IPS-NIHi7 (cell line): Measurements from ENCODE around the gene RAD51.

ENCODE experiments used
- DNase-seq: peaks from one replicate; pipeline ENCODE4 v3.0.0; 2012; ENCODE audit warnings: mixed read lengths; ENCODE audit errors: extremely low spot score

The RAD51 gene

DNA sequence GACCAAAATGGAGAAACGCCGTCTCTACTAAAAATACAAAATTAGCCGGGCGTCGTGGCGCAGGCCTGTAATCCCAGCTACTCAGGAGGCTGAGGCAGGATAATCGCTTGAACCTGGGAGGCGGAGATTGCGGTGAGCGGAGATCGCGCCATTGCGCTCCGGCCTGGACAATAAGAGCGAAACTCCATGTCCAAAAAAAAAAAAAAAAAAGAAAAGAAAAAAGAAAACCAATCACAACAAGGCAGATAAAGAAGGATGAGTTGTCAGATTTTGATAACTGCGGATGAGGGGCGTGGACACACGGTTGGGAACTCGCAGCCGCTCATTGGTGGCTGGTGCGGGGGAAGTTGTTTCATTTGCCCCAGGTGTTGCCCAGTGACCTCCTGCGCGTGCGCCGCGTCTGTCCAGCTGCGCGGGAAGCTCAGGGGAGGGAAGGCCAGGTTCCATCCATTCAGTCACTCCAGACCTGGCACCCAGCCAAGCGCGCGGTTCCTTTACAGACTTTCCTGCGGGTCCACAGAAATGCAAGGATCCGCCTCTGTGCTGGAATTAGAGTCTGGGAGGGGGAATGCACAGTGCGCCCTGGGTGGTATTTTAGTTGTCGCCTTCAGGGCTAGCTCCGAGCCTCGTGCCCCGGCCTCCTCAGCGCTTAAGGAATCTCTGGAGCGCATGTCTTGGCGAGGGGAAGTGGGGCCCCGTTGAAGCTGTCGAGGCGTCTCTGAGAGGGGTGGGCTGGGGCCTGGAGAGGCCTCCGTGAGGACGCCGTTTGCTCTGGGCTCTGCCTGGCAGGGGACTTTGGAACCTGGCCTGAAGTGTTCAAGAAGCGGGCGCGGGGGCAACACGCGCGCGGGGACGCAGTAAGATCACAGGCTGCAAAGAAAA, 68.2 kb downstream of the RAD51 start:
- no peak for DNase-seq

DNA sequence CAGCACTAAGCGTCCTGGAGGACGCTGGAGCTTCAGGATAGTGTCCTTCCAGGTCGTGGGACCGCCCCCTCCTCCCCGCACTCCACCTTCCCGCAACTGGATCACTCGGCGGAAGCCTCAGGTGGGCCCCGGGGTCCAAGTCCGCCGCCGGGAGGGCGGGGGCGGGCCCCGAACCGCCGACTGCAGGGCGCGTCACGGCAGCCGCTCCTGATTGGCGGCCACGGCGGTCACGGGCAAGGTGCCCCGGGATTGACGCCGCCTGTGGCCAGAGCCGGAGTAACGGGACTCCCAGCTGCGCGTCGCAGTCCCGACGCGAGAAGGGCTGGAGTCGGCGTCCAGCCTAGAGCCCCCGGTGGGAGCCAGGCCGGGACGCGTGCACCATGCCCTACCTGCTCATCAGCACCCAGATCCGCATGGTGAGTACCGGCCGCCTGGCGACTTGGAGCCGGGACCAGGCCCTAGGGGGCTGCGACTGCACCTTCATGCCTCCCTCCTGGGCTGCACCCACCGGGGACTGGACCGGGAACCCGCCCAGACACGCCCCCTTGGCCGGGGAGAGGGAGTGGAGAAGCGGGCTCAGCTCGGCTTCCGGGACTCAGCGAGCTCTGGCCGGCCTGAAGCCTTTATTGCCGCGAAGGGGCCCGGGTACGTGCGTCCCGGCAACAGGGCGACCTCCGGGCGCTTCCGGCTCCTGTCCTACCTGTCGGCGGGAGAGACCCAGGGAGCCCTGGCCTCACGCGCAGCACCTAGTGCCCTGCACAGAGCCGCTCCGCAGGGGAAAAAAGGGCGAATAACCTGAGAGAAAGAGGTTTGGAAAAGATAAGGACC, 69.0 kb downstream of the RAD51 start, which contains the start of gene GCHFR:
Gene GCHFR (plus strand): TSS at position 268 of the 828 bp plus-strand sequence. CDS start 113 bp downstream, at position 381.
- peak; percentile 85 for DNase-seq

DNA sequence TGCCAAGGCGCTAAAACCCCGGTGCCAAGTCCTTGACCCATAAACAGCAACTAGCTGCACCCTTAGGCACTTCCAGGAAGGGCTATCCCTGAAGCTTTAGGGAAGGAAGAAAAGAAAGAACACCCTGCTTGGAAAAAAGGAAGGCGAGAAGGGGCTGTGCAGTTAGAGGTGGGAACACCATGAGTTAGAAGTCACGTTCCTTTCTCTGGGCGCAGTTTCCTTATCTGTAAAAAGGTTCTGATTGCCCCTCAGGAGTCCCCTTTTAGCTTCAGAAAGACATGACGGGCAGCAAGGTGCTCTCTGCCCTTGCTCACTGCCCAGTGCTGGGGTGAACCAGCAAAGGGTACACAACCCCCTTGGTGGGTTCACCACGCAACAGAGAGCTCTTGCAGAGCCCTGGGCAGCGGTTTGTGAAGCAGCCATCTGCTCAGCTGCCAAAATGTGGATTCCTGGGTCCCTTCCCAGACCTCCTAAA, 69.7 kb downstream of the RAD51 start:
- no peak for DNase-seq

DNA sequence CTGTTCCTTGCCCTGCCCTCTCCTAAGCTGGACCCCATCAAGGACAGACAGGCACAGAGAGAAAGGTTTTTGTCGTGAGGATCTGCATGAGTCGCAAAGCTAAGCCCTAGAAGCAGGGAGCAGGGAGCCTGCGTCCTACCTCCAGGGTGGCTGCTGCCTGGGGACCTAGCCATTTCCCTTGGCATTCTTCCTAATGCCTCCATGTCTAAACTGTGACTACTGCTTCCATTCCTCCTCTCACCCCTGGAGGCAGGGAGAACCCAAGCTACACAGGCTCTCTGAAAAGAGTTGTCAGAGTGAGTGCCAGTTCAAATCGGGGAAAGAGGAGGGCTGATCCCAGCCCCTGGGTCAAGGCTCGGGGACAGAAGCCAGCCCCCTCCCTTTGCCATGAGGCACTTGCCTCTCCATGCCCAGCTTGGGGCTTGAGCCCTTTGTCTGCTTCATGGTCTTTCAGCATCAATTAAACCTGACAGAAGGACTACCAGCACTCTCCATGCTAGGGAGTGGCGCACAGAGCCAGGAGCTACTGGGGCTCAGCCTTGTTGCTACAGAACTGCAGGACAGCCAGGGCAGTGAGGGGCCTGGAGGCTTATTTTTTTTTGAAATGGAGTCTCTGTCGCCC, 71.3 kb downstream of the RAD51 start:
- no peak for DNase-seq

DNA sequence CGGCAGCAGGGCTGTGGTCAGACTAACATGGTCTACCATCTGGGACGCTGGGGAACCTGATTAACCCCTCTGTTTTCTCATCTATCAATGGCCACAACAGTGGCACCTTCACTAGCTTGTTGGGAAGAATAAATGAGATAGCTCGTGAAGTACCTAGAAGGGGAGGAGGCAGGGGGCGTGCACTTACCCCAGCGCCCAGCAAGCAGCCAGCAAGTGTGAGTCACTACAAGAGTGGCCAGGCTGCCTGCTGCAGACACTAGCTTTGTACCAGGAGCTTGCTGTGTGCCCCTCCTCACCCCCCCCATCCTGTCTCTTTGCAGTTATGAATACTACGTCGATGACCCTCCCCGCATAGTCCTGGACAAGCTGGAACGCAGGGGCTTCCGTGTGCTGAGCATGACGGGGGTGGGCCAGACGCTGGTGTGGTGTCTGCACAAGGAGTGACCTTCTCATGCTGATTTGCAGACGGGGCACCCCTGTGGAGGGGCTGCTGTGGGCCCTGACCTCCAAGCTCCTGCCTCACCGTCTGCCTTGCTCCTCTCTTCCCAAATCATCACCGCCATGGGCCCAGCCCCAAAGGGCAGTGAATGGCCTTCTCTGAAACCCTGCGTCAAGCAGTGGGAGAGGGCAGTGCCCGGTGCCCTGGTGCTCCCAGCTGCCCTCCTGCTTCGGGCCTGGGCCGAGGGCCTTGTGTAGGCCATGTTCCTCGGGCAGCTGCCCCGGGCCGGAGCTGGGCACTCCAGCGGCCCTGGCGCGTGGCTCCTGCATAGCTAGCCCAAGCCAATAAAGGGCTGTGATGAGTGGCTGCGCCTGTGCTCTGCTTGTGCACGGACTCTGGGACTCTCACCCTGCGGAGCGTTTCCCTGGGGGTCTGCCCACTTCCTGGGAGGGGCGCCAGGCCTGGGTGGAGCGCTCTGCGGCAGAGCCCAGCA, 72.2 kb downstream of the RAD51 start:
- DNase-seq: peak; percentile 55

DNA sequence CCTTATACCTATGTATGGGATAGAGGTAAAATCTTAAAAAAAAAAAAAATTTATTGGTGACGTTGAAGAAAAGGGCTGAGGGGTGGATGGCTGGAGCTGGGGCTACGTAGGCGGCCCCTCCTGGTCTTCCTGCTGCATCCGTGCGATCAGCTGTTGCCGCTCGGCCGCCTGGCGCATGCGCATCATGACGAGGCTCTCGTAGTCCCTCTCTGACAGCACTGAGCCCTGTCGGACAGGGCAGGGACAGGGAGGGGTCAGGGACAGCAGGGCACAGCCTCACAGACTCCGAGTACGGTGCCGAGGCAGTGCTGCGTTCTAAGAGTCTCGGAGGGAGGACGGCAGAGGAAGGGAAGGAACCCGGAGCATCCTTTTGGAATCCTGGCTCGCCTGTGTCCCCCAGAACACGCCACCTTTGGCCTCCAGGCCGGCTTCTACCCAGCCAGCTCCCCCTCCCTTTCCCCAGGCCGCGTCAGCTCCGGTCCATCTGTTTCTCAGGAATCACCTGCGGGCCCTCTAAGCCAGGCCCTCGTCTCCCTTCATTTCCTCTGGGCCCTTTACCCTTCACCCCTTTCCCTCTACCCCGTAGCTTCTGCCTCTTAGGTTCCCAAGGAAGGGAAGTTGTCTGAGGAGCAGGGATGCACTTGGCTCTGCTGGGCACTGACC, 73.0 kb downstream of the RAD51 start:
- DNase-seq: no peak

DNA sequence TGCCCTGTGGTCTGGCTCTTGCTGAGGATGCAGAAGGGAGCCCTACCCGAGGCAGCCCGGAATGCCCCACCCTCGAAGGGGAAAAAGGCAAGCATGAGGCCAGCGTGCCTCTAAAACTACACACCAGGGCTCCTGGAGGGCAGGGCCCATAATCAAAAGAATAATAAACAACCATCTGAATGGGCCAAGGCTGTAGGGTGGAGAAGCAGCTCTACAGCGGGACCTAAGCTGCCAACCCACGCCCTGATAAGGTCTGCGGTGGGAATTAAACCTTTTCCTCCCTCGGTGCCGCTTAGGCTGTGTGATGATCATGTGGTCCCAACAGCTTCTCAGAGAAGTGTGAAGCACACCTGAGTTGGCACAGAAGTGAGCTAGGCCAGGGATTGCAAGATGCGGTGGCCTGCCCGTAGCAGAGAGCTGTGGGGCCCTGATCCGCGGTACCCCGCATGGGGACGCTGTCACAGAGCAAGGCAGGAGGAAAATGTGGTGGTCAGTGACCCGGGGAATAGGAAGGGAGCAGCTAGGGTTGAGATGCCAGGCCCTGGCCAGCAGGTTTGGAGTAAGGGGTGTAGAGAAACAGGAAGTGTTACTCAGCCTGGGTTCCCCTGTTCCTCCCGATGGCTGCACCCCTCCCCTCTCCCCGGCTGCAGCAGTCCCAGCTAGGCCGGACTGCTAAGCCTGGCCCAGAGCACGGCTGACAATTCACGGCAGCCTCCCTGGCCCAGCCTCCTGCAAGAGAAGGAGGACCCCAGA, 73.7 kb downstream of the RAD51 start:
- DNase-seq: no peak

DNA sequence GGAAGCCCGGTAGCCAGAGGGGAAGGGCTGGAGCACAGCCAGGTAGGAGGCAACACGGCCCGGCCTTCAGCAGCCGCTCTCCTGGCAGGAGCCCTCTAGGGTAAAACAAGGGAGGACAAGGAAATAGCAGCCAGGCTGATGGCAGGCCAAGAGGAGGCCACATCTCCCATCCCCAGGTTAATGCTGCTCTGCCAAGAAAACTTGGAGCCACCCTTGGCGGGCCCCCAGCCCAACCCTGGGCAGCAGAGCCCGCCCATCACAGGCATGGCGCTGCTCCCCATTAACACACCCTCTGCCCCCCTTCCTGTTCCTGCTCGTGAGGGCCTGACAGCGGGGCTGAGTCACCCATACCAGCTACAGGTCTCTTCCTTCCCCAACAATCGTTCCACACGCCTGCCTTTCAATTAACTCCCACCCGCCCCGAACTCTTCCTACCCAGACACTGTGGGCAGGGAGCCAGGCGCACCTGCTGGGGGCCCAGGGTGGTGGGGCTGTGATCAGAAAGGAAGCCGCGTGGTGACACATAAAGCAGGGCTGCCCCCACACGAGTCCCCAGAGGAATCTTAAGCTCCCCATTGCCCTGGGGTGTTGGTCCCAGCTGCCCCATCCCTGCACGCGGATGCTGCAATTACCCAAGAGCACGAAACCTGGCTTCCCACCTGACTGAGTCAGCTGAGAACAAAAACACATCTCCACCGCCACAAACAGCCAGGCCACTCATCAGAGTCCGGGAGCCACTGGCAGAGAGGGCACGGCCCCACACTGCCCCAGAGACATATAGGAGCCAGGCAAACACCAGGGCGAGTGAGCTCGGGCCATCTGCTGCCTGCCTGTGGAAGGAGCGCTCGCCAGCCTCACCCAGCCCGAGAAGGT, 74.5 kb downstream of the RAD51 start, which contains the start of gene C15orf62:
Gene C15orf62 (plus strand): TSS at position 707 of the 873 bp plus-strand sequence. CDS start 516 bp downstream, outside the sequence.
- no peak for DNase-seq

DNA sequence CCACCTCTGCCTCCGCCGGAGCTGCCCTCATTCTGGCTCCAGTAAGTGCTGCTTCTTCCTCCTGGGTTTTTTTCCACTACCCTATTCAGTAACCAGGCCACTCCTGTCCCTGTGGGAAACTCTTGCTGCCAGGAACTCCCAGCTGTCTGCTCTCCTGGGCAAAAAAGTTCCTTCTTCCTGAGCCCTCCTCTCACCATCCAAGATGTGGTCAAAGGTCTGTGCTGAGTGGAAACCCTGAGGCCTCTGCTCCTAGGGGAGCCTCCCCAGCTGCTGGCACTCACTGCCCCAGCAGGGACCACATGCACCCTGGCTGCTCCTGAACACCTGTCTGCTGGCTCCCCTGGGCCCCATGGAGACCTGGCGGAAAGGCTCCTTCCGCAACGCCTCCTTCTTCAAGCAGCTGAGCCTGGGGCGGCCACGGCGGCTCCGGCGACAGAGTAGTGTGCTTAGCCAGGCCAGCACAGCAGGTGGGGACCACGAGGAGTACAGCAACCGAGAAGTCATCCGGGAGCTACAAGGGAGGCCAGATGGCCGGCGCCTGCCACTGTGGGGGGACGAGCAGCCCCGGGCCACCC, 75.3 kb downstream of the RAD51 start:
- DNase-seq: no peak

DNA sequence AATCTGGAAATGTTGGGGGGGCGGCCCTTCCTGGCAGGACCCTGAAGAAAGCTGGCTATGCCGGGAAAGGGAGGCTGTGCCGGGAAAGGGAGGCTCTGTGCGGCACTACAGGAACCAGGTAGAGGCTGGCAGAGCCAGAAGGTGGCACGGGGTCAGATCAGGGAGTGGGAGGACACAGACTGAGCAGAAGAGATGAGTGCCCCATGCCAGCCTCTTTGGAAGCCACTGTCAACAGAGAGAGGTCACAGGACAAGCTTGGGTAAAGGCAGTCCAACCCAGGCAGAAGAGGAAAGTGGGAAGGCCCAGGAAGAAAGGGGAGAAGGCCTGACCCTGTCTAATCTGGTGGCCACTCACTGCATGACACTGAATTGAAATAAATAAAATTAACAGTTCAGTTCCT, 76.3 kb downstream of the RAD51 start:
- DNase-seq: no peak

DNA sequence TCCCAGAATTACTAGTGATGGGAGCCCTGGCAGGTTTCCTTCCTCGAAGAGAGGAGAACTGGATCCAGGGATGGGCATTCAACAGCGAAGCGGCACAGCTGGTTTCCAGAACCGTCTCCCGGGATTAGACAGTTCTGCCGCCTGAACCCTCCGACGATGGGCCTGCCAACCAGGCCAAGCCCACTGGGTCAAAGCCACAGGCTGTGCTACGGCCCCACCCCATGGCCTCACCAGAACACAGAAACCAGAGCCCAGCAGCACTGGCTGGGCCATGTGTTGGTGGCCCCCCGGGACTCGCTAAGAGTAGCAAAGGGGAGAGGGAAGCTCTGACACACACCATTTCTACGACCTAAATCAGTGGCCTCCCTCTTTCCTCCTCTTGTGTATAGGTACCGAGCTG, 77.0 kb downstream of the RAD51 start:
- DNase-seq: no peak

DNA sequence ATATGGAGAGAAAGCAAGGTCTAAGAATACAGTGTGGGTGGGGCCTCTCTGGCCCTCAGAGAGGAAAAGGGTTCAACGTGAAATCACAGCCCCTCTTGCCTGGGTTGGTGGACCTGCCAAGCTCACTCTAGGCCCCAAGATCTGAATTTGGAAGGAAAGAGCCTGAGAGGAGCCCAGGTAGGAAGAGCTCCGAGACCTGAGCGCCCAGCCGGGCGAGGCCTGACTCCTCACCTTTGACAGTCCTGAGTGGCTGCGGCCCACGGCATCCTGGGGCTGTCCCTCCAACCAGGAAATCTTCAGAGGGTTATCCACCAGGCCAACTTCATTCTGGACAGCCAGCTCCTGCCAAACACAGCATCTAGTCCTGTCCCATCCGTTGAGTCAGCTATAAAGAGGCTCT, 78.5 kb downstream of the RAD51 start:
- DNase-seq: no peak

DNA sequence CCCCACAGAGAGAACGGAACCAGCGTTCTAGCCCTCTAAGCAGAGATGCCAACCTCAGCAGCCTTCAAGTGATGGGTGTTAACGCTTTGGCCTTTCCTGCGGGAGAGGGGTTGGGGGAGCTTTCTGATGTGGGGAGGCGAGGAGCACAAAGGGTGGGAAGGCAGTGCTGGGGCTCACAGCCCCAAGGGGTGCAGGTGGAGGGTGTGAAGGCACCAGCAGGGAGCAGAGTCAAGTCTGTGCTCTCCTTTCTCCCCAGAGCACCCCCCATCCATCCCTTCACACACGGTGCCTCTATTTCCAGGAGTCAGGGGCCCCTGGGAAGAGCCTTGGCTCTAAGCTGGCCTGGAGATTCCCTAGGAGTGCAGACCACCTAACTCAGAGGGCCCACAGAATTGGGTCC, 78.9 kb downstream of the RAD51 start:
- no peak for DNase-seq

DNA sequence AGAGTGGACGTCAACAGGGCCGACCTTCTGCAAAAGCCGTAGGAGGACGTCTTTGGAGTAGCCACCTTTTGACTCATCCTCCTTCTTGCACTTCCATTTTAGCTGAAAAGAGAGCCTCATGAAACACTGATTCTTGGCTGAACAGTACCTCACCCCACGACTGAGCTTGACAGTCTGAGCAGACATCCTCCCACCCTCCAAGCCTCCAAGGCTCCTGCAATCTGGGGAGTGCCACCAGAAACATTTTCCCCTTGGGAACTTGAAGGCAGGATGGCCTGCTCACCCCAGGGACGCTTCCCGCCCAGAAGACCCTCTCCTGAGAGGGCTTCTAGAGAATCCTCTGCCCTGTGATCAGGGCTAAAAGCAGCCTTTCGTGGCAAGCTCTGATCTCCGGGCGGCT, 80.0 kb downstream of the RAD51 start:
- no peak for DNase-seq

DNA sequence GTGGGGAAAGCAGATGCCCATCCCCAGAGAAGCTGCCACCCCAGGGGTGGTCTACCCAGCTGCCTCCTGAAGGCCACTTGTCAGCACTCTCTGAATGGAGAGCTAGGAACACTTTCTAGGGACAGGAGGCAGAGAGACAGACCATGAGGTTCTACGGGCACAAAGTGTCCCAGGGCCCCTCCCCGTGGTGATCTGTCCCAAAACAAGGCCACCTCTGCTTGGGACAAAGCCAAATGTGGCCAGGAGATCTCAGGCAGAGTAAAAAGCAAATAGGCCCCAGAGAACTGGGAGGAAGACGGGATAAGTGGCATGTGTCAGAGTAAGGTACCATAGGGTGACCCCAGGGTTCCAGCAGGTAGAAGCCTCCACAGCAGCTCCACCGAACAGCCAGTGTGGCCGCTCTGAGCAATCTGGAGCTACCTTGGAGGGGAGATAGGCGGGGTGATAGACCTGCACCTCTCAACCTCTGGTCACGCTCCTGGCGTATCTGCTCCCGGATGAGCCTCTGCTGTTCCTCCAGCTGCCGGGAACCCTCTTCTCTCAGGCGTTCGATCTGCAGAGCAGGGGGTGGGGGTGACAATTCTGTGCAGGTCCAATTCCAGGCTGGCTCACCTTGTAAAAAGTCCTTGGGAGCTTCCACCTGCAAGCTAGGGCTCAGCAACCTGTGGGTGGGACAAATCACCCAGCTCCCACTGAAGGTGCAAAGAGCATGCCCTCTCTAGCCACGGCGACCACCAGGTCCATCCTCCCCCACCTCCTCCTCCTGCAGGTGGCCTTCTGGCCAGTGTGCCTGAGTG, 81.0 kb downstream of the RAD51 start:
- DNase-seq: no peak

DNA sequence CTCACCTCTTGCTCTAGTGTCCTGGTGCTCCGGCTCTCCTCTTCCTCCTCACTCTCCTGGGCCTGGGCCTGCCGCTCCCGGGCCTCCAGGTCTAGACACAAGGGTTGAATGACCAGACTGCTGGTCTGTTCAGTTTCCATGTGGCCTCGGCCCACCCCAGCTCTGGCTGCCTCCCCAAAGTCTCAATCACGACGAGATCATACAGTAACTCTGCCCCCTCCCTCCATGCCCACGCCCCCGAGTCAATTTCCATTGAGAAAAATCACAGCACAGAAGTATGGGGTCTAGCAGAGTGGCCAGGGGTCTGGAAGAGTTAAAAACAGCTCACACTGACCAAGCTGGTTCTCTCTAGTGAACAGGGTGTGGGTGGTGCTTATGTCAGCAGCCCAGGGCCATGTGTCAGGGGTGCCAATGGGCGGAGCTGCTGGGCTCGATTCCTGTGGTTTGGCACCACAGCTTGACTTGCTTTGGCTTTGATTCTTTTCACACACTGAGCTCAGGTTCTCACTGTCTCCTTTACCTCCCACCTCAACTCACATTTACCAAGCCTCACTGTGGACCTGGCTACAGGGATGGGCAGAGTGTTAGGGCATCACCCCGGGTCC, 81.7 kb downstream of the RAD51 start:
- DNase-seq: no peak
